ENCODE measurements around the gene ADARB2.

GRCh38 chr10:1545524-1545923, 191.8 kb downstream of the ADARB2 start:
- TF ChIP-seq CTCF (IDR thresholded peaks at IDR 0.05) (no peak), POLR2A (IDR thresholded peaks at IDR 0.05) (no peak), POLR2AphosphoS5 (IDR thresholded peaks at IDR 0.05) (no peak), EP300 (IDR thresholded peaks at IDR 0.05) (no peak)

Measured in suprapubic skin (tissue), 4 donors.